GM21825 (cell line): Measurements from ENCODE around the gene NRTN.
"Not testable (repeated sequence)": the region's sequence is repeated elsewhere in the genome, so short reads cannot be mapped to it uniquely, and the experiment has no call there.

Experiments used
- ATAC-seq: cut with Tn5 transposase; IDR thresholded peaks from one replicate; pipeline ENCODE4 v1.9.1; 2021; ENCODE audit warnings: mild to moderate bottlenecking, moderate library complexity; ENCODE audit not compliant: unreplicated experiment

Gene NRTN

GRCh38 chr19:5832527-5833216 lies 27.8 kb downstream of the NRTN start:
- no peak for ATAC-seq

- no peak for ATAC-seq
These were observed 33.0 kb downstream of the NRTN start for GRCh38 chr19:5837761-5838352.

DNA sequence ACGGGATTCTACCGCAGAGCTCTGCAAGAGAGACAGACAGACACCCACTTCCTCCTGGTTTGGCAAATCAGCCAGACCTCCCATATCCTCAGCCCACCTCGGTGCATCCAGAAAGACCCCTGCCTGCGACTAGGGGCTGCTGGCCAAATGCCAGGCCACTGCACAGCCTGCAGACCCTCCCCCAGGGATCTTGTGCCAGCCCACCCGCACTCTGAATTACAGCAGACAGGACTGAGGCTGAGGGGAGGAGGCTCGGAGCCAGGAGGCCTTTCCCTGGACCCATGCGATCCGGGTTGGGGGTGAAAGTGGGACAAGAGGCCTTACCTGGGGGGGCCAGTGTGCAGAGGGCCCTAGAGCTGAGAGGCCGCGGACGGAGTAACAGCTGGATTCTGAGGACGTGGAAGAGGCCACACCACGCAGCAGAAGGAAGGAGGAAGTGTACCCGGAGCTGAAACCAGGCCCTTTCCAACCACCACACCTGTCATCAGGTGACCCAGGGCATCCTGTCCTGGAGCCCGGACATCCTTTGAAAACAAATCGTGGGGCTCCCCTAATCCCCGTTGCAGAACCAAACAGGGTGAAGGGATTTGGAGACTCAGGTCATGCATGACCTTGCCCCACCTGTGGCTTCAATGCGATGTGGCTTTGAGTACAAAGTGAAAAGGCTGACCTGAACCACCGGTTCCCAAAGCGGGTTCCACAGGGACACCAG lies 33.6 kb downstream of the NRTN start:
- ATAC-seq: no peak

DNA sequence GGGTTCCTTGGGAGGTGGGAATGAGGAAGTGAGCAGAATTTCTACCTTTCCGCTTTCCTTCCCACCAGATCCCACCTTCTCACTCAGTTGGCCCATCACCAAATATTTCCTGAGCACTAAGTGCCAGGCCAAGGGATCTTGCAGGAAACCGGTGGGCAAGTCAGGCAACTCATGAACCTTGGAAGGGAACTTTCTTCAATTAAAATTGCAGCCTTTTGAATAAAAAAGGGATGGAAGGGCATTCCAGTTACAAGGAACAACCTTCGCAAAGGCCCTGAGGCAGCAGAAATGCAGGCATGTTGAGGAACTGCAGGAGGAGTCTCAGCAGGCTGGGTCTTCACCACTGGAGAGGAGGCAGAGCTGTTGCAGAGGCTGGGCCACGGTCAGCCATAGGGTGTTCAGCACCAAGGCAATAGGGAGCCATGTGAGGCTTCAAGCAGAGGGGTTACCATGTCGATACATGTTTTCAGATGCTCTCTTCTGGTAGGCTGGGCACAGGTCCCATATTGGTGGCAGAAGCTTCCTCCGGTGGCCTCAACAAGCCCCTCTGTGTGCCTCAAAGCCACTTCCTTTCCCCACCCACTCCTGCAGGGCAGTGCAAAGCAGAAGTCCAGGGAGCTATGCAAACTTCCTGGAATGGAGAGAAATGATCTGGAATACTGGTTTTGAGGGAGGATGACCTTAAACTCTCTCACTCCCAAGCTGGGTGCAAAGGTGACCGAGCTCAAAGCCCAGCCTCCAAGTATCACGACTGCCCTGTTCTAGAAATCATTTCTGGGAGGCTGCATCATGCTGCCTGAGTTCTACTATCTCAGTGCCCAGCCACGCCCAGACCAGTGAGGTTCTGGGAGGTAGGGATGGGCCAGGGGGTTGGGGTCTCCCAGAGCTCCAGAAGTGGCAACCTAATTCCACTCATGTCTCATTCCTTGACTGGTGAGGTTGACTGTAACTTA lies 34.5 kb downstream of the NRTN start, which contains the start of gene FUT6:
Gene FUT6 (minus strand): TSS at position 638 of the 953 bp plus-strand sequence. CDS start 7,135 bp downstream, outside the sequence.
- ATAC-seq: no peak

- ATAC-seq: not testable (repeated sequence)
These were observed 36.9 kb downstream of the NRTN start for GRCh38 chr19:5841735-5842111.

DNA sequence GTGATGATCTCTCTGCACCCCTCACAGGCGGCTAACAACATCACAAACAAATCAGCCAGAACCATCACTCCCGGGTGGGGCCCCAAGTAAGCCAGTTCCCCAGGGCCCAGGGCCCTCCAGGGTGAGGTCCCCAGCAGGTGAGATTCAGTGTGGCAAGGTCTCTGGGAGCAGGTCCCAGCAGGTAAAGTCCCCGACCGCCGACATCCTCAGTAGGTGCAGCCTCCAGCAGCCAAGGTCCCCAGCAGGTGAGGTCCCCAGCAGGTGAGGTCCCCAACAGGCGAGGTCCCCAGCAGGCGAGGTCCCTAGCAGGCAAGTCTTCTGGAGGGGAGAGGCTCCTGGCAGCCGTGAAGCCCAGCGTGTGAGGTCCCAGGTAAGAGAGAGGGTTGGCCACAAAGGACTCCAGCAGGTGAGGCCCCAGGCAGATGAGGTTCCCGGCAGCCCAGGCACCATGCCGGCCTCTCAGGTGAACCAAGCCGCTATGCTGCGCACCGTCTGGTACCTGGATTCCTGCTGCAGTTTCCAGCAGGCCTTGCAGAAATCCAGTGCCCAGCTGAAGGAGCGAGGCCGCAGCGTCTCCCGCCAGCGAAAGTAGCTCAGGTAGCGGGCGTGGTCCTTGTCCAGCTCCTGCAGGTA lies 38.5 kb downstream of the NRTN start:
- ATAC-seq: no peak

GRCh38 chr19:5844456-5845433 lies 39.9 kb downstream of the NRTN start:
- ATAC-seq: no peak

- not testable (repeated sequence) for ATAC-seq
These were observed 43.0 kb downstream of the NRTN start for GRCh38 chr19:5847846-5848245.

- not testable (repeated sequence) for ATAC-seq
These were observed 43.8 kb downstream of the NRTN start for GRCh38 chr19:5848621-5849020.

GRCh38 chr19:5850189-5850588 lies 45.3 kb downstream of the NRTN start:
- no peak for ATAC-seq

GRCh38 chr19:5850743-5851293 lies 46.0 kb downstream of the NRTN start:
- ATAC-seq: no peak

- no peak for ATAC-seq
These were observed 46.4 kb downstream of the NRTN start, which contains the start of gene FUT3 for GRCh38 chr19:5851302-5851701. FUT3 (minus strand) TSS chr19:5851449.

DNA sequence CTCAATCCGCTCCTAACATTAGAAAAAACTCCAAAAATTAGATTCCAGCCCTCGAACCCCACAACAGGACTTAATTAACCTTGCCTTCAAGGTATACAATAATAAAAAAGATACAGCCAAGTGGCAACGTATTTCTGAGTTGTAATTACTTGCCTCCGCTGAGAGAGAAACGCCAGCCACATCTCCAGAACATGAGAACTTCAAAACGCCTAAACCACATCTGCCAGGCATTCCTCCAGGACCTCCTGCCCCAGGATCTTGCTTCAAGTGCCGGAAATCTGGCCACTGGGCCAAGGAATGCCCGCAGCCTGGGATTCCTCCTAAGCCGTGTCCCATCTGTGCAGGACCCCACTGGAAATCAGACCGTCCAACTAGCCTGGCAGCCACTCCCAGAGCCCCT lies 49.3 kb downstream of the NRTN start:
- ATAC-seq: not testable (repeated sequence)

- not testable (repeated sequence) for ATAC-seq
These were observed 50.3 kb downstream of the NRTN start for GRCh38 chr19:5855151-5855550.

- ATAC-seq: no peak
These were observed 52.6 kb downstream of the NRTN start for GRCh38 chr19:5857203-5858081.

DNA sequence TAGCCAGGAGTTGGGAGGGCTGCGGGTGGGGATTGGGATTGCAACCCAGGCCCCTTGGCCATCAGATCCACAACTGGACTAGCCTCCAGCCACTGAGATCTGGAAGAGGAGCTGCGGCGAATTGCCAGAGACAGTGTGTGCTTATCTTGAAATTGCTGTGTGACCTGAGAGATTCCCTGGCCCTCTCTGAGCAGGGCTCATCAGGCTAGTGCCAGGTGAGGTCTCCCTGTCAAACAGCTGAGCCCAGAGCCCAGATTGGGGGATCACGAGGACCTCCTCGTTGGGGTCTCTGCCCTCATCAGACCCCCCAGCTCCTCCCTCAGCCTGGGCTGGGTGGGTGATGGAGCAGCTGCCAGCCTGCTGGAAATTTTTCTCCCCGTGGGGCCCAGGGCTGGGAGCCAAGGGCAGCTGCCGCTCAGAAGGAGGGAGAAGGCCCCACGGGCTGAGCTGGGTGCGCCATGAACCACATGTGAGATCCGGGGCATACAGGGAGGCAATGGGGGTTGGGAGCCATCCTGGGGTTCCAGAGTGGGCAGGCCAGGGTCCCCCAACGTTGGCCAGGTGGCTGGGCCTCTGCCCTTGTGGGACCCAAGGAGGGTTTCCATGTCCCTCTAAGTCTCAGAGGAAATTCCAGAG lies 58.3 kb downstream of the NRTN start:
- no peak for ATAC-seq

GRCh38 chr19:5864013-5864720 lies 59.3 kb downstream of the NRTN start:
- ATAC-seq: no peak
